Vagina (tissue), 2 donors: ENCODE data around the gene ASTL.

Experiments
- POLR2A ChIP-seq, 2 donors: fragments of 450-650 bp; IDR thresholded peaks; one replicate each; pipeline ENCODE4 v1.6.1; 2017; ENCODE audit warnings: antibody characterized with exemption in 2 of 2, mild to moderate bottlenecking in 2 of 2, moderate library complexity in 2 of 2
- POLR2AphosphoS5 ChIP-seq, 2 donors: sonication (generic); formaldehyde crosslinking; IDR thresholded peaks; one replicate each; pipeline ENCODE4 v1.9.0; 2017; ENCODE audit warnings: antibody characterized with exemption in 2 of 2, mild to moderate bottlenecking in 2 of 2, low read depth in 1 of 2; ENCODE audit not compliant: insufficient read depth in 1 of 2
- TF ChIP-seq, protein P1 (sequence below), 3 experiments: fragments of 450-650 bp in 2 of 3; fragments of 200-600 bp in 1 of 3; sonication (generic) in 1 of 3; IDR thresholded peaks; one replicate each; pipeline ENCODE4 v1.5.1; 2017 to 2019; ENCODE audit warnings: antibody characterized with exemption in 3 of 3, mild to moderate bottlenecking in 2 of 3, moderate library complexity in 2 of 3

DNA sequence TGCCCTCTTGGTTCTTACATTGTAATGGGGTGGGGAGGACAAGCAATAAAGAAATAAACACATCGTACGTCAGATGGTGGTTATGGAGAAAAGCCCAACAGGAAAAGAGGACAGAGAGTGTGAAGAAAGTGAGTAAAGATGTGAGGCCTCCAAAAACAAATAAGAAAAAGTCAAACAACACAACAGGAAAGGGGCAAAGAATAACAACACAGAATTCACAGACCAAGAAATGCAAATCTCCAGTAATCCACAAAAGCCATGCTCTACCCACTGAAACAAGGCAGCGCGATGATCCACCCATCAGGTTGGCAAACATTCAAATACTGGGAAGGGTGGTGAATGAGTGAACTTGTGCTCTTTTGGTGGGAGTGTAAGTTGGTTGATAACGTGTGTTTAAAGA is 23.6 kb upstream of the ASTL start:
- TF ChIP-seq, protein P1, sequence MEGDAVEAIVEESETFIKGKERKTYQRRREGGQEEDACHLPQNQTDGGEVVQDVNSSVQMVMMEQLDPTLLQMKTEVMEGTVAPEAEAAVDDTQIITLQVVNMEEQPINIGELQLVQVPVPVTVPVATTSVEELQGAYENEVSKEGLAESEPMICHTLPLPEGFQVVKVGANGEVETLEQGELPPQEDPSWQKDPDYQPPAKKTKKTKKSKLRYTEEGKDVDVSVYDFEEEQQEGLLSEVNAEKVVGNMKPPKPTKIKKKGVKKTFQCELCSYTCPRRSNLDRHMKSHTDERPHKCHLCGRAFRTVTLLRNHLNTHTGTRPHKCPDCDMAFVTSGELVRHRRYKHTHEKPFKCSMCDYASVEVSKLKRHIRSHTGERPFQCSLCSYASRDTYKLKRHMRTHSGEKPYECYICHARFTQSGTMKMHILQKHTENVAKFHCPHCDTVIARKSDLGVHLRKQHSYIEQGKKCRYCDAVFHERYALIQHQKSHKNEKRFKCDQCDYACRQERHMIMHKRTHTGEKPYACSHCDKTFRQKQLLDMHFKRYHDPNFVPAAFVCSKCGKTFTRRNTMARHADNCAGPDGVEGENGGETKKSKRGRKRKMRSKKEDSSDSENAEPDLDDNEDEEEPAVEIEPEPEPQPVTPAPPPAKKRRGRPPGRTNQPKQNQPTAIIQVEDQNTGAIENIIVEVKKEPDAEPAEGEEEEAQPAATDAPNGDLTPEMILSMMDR (IDR thresholded peaks at IDR 0.05), result no peak
- no peak for TF ChIP-seq POLR2A (IDR thresholded peaks at IDR 0.05)
- no peak for TF ChIP-seq POLR2AphosphoS5 (IDR thresholded peaks at IDR 0.05; ENCODE audit: insufficient read depth in 1 of 2, low read depth in 1 of 2)
